Measurements from ENCODE around the gene JARID2. TPM values are rescaled to one million over a fixed set of nuclear protein-coding genes. Genes with fewer than 3 reads are reported as not detected.
A peak's percentile ranks its signal among the peaks of the same experiment; 100 is the strongest.

JARID2 gene
- total and polyA plus RNA-seq, 2 of the 8 experiments (the other 6 are each of a cell fraction or from before 2014, with no cell fraction given), result 60.1 to 239 TPM

DNA sequence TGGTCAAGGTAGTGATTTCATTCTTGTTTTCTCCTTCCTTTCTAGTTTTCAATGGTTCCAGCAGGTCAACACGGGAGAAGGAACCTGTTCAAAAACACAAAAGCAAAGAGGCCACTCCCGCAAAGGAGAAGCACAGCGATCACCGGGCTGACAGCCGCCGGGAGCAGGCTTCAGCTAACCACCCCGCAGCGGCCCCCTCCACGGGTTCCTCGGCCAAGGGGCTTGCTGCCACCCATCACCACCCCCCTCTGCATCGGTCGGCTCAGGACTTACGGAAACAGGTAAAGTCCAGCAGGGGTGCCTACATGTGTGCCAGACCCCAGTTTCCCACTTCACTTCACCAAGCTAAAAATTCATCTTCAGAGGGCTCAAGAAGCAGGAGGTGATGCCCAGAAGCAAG lies 241.4 kb downstream of the JARID2 start:
- ChIA-PET CTCF (ENCODE audit: partially characterized antibody) (interaction anchor here (1.4 kb wide), 1 partner anchor 12 kb away, joined by 3 read pairs; no protein-coding TSS in a partner anchor), POLR2A (ENCODE audit: partially characterized antibody) (no interaction called here)
- Histone ChIP-seq H3K79me1 (ENCODE audit: low read depth, low read length) (peaks cover 5% of the 10 kb centered on the region), H2AFZ (ENCODE audit: low read length) (no peak overlapping the region), H3K79me2 (ENCODE audit: control insufficient read depth in 1 of 2, insufficient read depth in 2 of 2, low read length in 2 of 2) (peaks cover 5 to 94% of the 10 kb centered on the region in 2 experiments), H3K27me3 (replicated peaks in 1 of 4; ENCODE audit: control insufficient read depth in 3 of 4, extremely low read depth in 1 of 4, insufficient read depth in 3 of 4, low read length in 3 of 4) (no peaks in the 10 kb centered on the region), H3K18ac (ENCODE audit: extremely low read depth, low read length) (no peak overlapping the region), H2BK120ac (replicated peaks; ENCODE audit: low read depth, low read length) (no peak overlapping the region), H4K20me1 (replicated peaks in 1 of 2; ENCODE audit: control insufficient read depth in 1 of 2, insufficient read depth in 2 of 2, low read length in 2 of 2) (peaks cover 49 to 68% of the 10 kb centered on the region in 2 experiments), H2BK12ac (ENCODE audit: low read depth, low read length) (no peak overlapping the region), H4K91ac (replicated peaks; ENCODE audit: insufficient read length, low read length) (no peak overlapping the region), H3K23ac (ENCODE audit: insufficient read length) (no peak overlapping the region), H2BK20ac (ENCODE audit: low read length) (no peak overlapping the region), H3K14ac (ENCODE audit: insufficient read length) (no peak overlapping the region), H3K4me1 (replicated peaks in 1 of 4; ENCODE audit: control insufficient read depth in 3 of 4, insufficient read depth in 4 of 4, low read length in 3 of 4) (peaks cover 12 to 29% (median 22%) of the 10 kb centered on the region in 4 experiments), H4K5ac (ENCODE audit: insufficient read length, low read depth, low read length) (no peak overlapping the region), H4K8ac (ENCODE audit: extremely low read depth, insufficient read depth, low read length) (no peak overlapping the region), H3K4me3 (ENCODE audit: extremely low read depth in 1 of 4, insufficient read depth in 2 of 4, low read depth in 3 of 4, low read length in 4 of 4) (no peak overlapping the region), H2AK5ac (ENCODE audit: low read depth, low read length) (no peak overlapping the region), H3K56ac (replicated peaks; ENCODE audit: insufficient read length, low read depth, low read length) (no peak overlapping the region), H3K36me3 (ENCODE audit: control insufficient read depth in 2 of 4, insufficient read depth in 4 of 4, low read length in 3 of 4) (peaks cover 3 to 40% (median 29%) of the 10 kb centered on the region in 4 experiments; a peak in 7 of 8 replicates), H3K4ac (replicated peaks; ENCODE audit: insufficient read length, low read depth, low read length) (no peak overlapping the region), H3K9ac (replicated peaks in 1 of 4; ENCODE audit: extremely low read depth in 1 of 4, low read depth in 3 of 4, low read length in 3 of 4) (no peak overlapping the region), H3K23me2 (ENCODE audit: low read depth, low read length) (no peaks in the 10 kb centered on the region), H3K4me2 (ENCODE audit: insufficient read depth in 1 of 2, low read depth in 2 of 2, low read length in 2 of 2) (no peak overlapping the region), H2BK15ac (ENCODE audit: low read length) (no peak overlapping the region), H3K27ac (ENCODE audit: low read depth, low read length) (no peak overlapping the region), H3K9me3 (ENCODE audit: insufficient read depth in 2 of 2, low read depth in 1 of 2, low read length in 1 of 2) (no peaks in the 10 kb centered on the region), H2BK5ac (ENCODE audit: low read depth, low read length) (no peak overlapping the region)
- WGBS, 2 experiments (ENCODE audit: extremely low coverage in 1 of 2, insufficient coverage in 1 of 2, insufficient read length in 1 of 2, insufficient replicate concordance in 2 of 2, low coverage in 1 of 2, low lambda C conversion rate in 2 of 2, missing lambda C conversion rate in 1 of 2), result 90% methylated on average over 13 of the region's 13 CpGs; no CpG with 5 or more reads in 1 of the 2 experiments
- FAIRE-seq (no peak), DNase-seq (ENCODE audit: low read depth in 1 of 2, low spot score in 2 of 2) (no peak)
- no peak for TF ChIP-seq TBP (IDR thresholded peaks at IDR 0.05; ENCODE audit: low read depth, low read length)
- 0 out of 2 replicates have a peak, but pooled peaks have one; percentile 34 for TF ChIP-seq POLR2AphosphoS5 (IDR thresholded peaks at IDR 0.05; ENCODE audit: low read depth, low read length)
